GM19328 (cell line): Measurements from ENCODE around the gene PKDCC.
"Not testable (repeated sequence)": the region's sequence is repeated elsewhere in the genome, so short reads cannot be mapped to it uniquely, and the experiment has no call there.

Experiments
- ATAC-seq: cut with Tn5 transposase; IDR thresholded peaks from one replicate; pipeline ENCODE4 v1.9.1; 2021; ENCODE audit warnings: mild to moderate bottlenecking, moderate library complexity; ENCODE audit not compliant: unreplicated experiment

PKDCC gene

GRCh38 chr2:42030200-42030759, 17.5 kb upstream of the PKDCC start:
- ATAC-seq, result no peak

GRCh38 chr2:42030829-42031228, 17.0 kb upstream of the PKDCC start:
- no peak for ATAC-seq

- ATAC-seq, result no peak
These were observed 16.3 kb upstream of the PKDCC start for GRCh38 chr2:42031281-42032223.

GRCh38 chr2:42032224-42032620, 15.6 kb upstream of the PKDCC start:
- no peak for ATAC-seq

DNA sequence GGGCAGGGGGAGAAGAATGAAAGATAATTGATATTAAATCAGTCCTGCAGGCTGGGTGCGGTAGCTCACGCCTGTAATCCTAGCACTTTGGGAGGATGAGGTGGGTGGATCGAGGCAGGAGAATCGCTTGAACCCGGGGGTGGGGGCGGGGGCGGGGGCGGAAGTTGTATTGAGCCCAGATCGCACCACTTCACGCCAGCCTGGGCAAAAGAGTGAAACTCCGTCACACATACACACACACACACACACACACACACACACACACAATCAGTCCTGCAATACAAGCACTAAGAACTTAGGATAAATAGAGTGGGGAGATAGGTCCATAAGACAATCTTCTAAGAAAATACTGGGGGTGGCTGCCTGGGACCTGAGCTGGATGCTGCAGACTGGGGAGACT, 15.1 kb upstream of the PKDCC start:
- no peak for ATAC-seq

GRCh38 chr2:42034096-42034495, 13.7 kb upstream of the PKDCC start:
- ATAC-seq, result not testable (repeated sequence)

DNA sequence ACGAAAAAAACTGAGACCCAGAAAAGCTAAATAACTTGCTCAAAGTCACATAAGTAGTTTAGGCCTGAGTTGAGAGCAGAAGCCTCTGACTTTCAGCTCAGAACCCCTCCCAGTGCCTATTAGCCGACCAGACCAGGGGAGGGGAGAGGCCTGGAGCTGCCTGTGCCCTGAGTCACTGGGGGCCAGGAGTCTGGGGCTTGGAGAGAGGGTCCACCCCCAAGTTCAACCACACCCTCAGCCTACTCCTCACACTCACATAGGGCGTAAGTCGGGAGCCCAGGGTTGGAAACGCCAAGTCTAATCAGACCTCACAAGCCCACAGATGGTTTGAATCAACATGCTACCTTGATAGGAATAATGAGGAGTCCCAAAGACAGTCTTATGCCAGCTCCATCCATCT, 12.6 kb upstream of the PKDCC start:
- no peak for ATAC-seq

DNA sequence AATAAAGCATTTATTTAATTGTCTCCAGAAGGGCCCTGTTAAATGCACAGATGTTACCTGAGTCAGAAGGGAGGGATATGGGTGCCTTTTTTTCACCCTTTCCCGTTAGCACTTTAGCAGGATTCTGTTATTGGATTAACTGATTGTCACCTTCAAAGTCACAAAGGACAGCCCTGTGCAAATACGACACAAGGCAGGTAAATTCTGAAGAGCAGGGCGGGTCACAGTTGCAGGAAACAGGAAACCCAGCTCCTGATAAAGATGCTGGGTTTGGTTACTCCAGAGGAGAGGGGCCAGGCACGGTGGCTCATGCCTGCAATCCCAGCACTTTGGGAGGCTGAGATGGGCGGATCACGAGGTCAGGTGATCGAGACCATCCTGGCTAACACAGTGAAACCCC, 11.4 kb upstream of the PKDCC start:
- no peak for ATAC-seq

- ATAC-seq, result no peak
These were observed 10.9 kb upstream of the PKDCC start for GRCh38 chr2:42036940-42037339.

DNA sequence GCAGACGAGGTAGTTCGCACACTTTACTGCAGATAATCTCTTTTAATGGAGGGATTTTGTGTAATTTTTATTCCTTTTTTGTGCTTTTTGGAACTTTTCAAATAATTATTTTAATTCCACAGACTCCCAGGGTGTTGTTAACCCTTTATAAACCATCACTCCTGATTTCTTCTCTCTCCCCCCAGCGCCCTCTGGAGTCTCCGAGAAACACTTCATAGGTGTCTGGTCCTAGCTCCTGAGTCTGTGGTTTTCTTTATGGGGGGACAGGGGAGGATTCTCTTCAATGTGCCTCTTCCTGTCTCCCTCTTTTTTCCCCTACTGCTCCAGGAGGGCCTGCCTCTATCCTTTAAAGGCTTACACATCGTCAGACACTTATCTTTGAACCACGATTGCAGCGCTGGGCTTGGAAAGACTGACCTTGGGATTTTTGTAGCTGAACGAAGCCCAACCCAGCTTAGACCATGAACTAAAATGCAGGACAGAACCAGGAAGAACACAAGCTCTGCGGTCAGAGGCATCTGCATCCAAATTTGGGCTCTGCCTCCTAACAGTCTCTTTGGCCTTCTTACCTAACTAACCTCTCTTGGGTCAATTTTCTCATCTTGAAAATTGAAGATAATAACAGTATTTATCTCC, 7.1 kb upstream of the PKDCC start:
- ATAC-seq, result no peak

GRCh38 chr2:42041377-42042127, 6.3 kb upstream of the PKDCC start:
- no peak for ATAC-seq

- ATAC-seq, result no peak
These were observed 5.0 kb upstream of the PKDCC start for GRCh38 chr2:42042631-42043355.

DNA sequence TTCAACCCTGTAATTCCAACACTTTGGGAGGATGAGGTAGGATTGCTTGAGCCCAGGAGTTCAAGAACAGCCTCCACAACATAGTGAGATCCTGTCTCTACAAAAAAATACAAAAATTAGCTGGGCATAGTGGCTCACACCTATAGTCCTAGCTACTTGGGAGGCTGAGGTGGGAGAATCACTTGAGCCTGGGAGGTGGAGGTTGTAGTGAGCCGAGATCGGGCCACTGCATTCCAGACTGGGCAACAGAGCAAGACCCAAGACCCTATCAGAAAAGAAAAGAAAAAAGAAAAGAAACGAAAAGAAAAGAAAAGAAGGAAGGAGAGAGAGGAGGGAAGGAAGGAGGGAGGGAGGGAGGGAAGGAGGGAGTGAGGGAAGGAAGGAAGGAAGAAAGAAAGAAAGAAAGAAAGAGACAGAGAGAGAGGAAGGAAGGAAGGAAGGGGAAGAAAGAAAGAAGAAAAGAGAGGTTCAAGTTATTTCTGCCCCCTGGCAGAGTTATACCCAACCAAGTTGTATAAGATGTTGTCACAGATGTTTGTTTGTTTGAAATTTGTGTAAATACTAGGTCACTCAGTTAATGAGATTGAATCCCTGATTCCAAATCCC, 3.9 kb upstream of the PKDCC start:
- ATAC-seq, result no peak

GRCh38 chr2:42044939-42045338, 2.9 kb upstream of the PKDCC start:
- ATAC-seq, result no peak

- ATAC-seq, result no peak
These were observed 2.5 kb upstream of the PKDCC start for GRCh38 chr2:42045352-42045751.

- ATAC-seq, result no peak
These were observed 1.7 kb upstream of the PKDCC start for GRCh38 chr2:42045848-42046748.

- no peak for ATAC-seq
These were observed 868 bp upstream of the PKDCC start for GRCh38 chr2:42046819-42047487.
